HCT116 (cell line): Measurements from ENCODE around the gene KLHDC9. TPM values are rescaled to one million over a fixed set of nuclear protein-coding genes. Genes with fewer than 3 reads are reported as not detected.

ENCODE experiments used
- ATAC-seq: fragments of 200-7000 bp; cut with Tn5 transposase; 2 replicates; pipeline ENCODE4 v1.9.1; 2020; ENCODE audit warnings: mild to moderate bottlenecking, moderate library complexity
- BruUV-seq: library from RNA; stranded (reverse); fragments of 400-500 nt; replicated peaks from 2 replicates; lab custom pipeline; 2021; lab: Mats Ljungman, UMichigan
- CTCF ChIA-PET: fragments of 300-600 bp; sonication (Branson Sonifier 250); formaldehyde crosslinking; loops from one replicate; lab custom pipeline; 2021; ENCODE audit warnings: antibody characterized with exemption; lab: Charles Lee
- POLR2A ChIA-PET: fragments of 300-600, 350-600 bp; sonication (Branson Sonifier 250); formaldehyde crosslinking; loops from one replicate; lab custom pipeline; 2021; ENCODE audit warnings: antibody characterized with exemption; lab: Charles Lee
- RAD21 ChIA-PET, 2 experiments: fragments of 300-600 bp; sonication (Branson Sonifier 250); formaldehyde crosslinking; loops; one replicate each; lab custom pipeline; 2023; ENCODE audit warnings: low total read pairs in 2 of 2; ENCODE audit not compliant: uncharacterized antibody in 2 of 2, unreplicated experiment in 2 of 2, low non-redundant PET in 1 of 2; lab: Charles Lee
- DNase-seq: peaks from one replicate; pipeline ENCODE4 v3.0.0-alpha.2; 2010; ENCODE audit warnings: low read depth, low spot score
- H2AFZ ChIP-seq: fragments of 200-600 bp; shearing (Covaris generic), sonication (generic); 2 replicates; pipeline ENCODE4 v1.6.1; 2017; ENCODE audit warnings: low read depth, mixed run types, mixed read lengths, antibody characterized with exemption, low read length; ENCODE audit not compliant: poor library complexity, severe bottlenecking
- H3K27ac ChIP-seq: 2 replicates; pipeline ENCODE4 v1.5.1; 2012; ENCODE audit warnings: low read depth, low read length
- H3K27me3 ChIP-seq: fragments of 200-600 bp; sonication (generic); 2 replicates; pipeline ENCODE4 v1.6.1; 2016; ENCODE audit warnings: mixed run types, low read length, mixed read lengths; ENCODE audit not compliant: insufficient read depth
- H3K36me3 ChIP-seq, 2 experiments: fragments of 200-500 bp in 1 of 2; fragments of 200-600 bp in 1 of 2; sonication (Bioruptor generic) in 1 of 2; sonication (generic) in 1 of 2; 2 replicates each; pipeline versions ENCODE4 v1.5.1 to v1.6.1; 2014 to 2016; ENCODE audit warnings: low read length in 2 of 2, inconsistent platforms in 1 of 2, mixed read lengths in 1 of 2, mixed run types in 1 of 2; ENCODE audit not compliant: insufficient read depth in 2 of 2, control insufficient read depth in 1 of 2
- H3K4me1 ChIP-seq, 2 experiments: fragments of 200-600 bp in 1 of 2; sonication (generic) in 1 of 2; 2 replicates each; pipeline versions ENCODE4 v1.5.1 to v1.6.1; 2012 to 2017; ENCODE audit warnings: low read length in 2 of 2, inconsistent platforms in 1 of 2, mild to moderate bottlenecking in 1 of 2, mixed read lengths in 1 of 2, mixed run types in 1 of 2, moderate library complexity in 1 of 2; ENCODE audit not compliant: insufficient read depth in 2 of 2, control insufficient read depth in 1 of 2
- H3K4me2 ChIP-seq: fragments of 200-600 bp; sonication (generic); 2 replicates; pipeline ENCODE4 v1.6.1; 2017; ENCODE audit warnings: mixed run types, low read length, mixed read lengths
- H3K4me3 ChIP-seq, 2 experiments: fragments of 200-600 bp in 1 of 2; sonication (generic) in 1 of 2; replicated peaks in 1 of 2; 2 replicates each; pipeline ENCODE4 v1.5.1; 2011 to 2016; ENCODE audit warnings: low read length in 2 of 2, control low read depth in 1 of 2, low read depth in 1 of 2, mild to moderate bottlenecking in 1 of 2, mixed read lengths in 1 of 2, mixed run types in 1 of 2
- H3K79me2 ChIP-seq: fragments of 200-600 bp; sonication (generic); 2 replicates; pipeline ENCODE4 v1.6.1; 2017; ENCODE audit warnings: mild to moderate bottlenecking, mixed run types, low read length, moderate library complexity, mixed read lengths; ENCODE audit not compliant: insufficient read depth
- H3K9ac ChIP-seq: fragments of 200-600 bp; sonication (generic); 2 replicates; pipeline ENCODE4 v1.6.1; 2016; ENCODE audit warnings: low read length, mixed read lengths
- H3K9me2 ChIP-seq: fragments of 200-600 bp; sonication (generic), shearing (Covaris generic); 2 replicates; pipeline ENCODE4 v1.6.1; 2017; ENCODE audit warnings: mixed run types, mild to moderate bottlenecking, moderate library complexity; ENCODE audit not compliant: insufficient read depth
- H3K9me3 ChIP-seq, 2 experiments: fragments of 200-500 bp in 1 of 2; fragments of 200-600 bp in 1 of 2; sonication (Bioruptor generic) in 1 of 2; sonication (generic) in 1 of 2; 2 replicates each; pipeline ENCODE4 v1.6.1; 2014 to 2017; ENCODE audit warnings: low read length in 2 of 2, mixed read lengths in 2 of 2, inconsistent platforms in 1 of 2, low read depth in 1 of 2, mild to moderate bottlenecking in 1 of 2, mixed run types in 1 of 2, moderate library complexity in 1 of 2; ENCODE audit not compliant: control insufficient read depth in 1 of 2, insufficient read depth in 1 of 2
- H4K20me1 ChIP-seq: fragments of 200-600 bp; sonication (generic), shearing (Covaris generic); 2 replicates; pipeline ENCODE4 v1.6.1; 2017; ENCODE audit warnings: mixed run types, mild to moderate bottlenecking, moderate library complexity; ENCODE audit not compliant: insufficient read depth
- ATF3 ChIP-seq: IDR thresholded peaks from 2 replicates; pipeline ENCODE4 v1.6.1; 2012
- CTCF ChIP-seq, 3 experiments: fragments of 200-600 bp in 1 of 3; sonication (generic) in 1 of 3; IDR thresholded peaks in 2 of 3; conservative IDR thresholded peaks in 1 of 3; 2 replicates each; pipeline ENCODE4 v1.5.1; 2012 to 2017; ENCODE audit warnings: low read depth in 2 of 3, low read length in 2 of 3, antibody characterized with exemption in 1 of 3, borderline replicate concordance in 1 of 3, control low read depth in 1 of 3, mild to moderate bottlenecking in 1 of 3, mixed read lengths in 1 of 3, mixed run types in 1 of 3, moderate library complexity in 1 of 3; ENCODE audit not compliant: insufficient read depth in 1 of 3
- EGR1 ChIP-seq: IDR thresholded peaks from 2 replicates; pipeline ENCODE4 v1.6.1; 2012; ENCODE audit warnings: low read depth
- ELF1 ChIP-seq: IDR thresholded peaks from 2 replicates; pipeline ENCODE4 v1.6.1; 2012; ENCODE audit warnings: low read depth, borderline replicate concordance
- EZH2 ChIP-seq: fragments of 200-600 bp; sonication (generic); IDR thresholded peaks from 2 replicates; pipeline ENCODE4 v1.6.1; 2017; ENCODE audit warnings: antibody characterized with exemption, mixed run types
- EZH2phosphoT487 ChIP-seq: fragments of 200-600 bp; IDR thresholded peaks from 2 replicates; pipeline ENCODE4 v1.6.1; 2018; ENCODE audit warnings: antibody characterized with exemption, borderline replicate concordance
- FOSL1 ChIP-seq: IDR thresholded peaks from 2 replicates; pipeline ENCODE4 v1.6.1; 2012; ENCODE audit warnings: low read depth
- JUND ChIP-seq: IDR thresholded peaks from 2 replicates; pipeline ENCODE4 v1.6.1; 2012
- MAX ChIP-seq: IDR thresholded peaks from 2 replicates; pipeline ENCODE4 v1.6.1; 2012
- POLR2A ChIP-seq: IDR thresholded peaks from 2 replicates; pipeline ENCODE4 v1.7.0; 2011; ENCODE audit warnings: borderline replicate concordance; ENCODE audit not compliant: insufficient read depth, insufficient read length; ENCODE audit errors: extremely low read depth
- POLR2AphosphoS5 ChIP-seq: IDR thresholded peaks from 2 replicates; pipeline ENCODE4 v1.6.1; 2011; ENCODE audit warnings: mild to moderate bottlenecking, low read depth, low read length, moderate library complexity
- RAD21 ChIP-seq: IDR thresholded peaks from 2 replicates; pipeline ENCODE4 v1.6.1; 2012; ENCODE audit warnings: low read depth, mild to moderate bottlenecking
- REST ChIP-seq: IDR thresholded peaks from 2 replicates; pipeline ENCODE4 v1.6.1; 2012; ENCODE audit warnings: low read depth
- SIN3A ChIP-seq: IDR thresholded peaks from 2 replicates; pipeline ENCODE4 v1.6.1; 2012; ENCODE audit warnings: low read depth
- SP1 ChIP-seq: IDR thresholded peaks from 2 replicates; pipeline ENCODE4 v1.6.1; 2012; ENCODE audit warnings: low read depth
- SRF ChIP-seq: IDR thresholded peaks from 2 replicates; pipeline ENCODE4 v1.6.1; 2012; ENCODE audit warnings: low read depth
- YY1 ChIP-seq: IDR thresholded peaks from 2 replicates; pipeline ENCODE4 v1.6.1; 2011; ENCODE audit warnings: low read length, low read depth, moderate library complexity, mild to moderate bottlenecking; ENCODE audit not compliant: insufficient replicate concordance; ENCODE audit errors: extremely low read depth
- ZBTB33 ChIP-seq: IDR thresholded peaks from 2 replicates; pipeline ENCODE4 v1.6.1; 2011; ENCODE audit warnings: mild to moderate bottlenecking, low read length, moderate library complexity; ENCODE audit not compliant: insufficient replicate concordance; ENCODE audit errors: extremely low read depth
- intact Hi-C: fragments of 100-400 bp; cut with micrococcal nuclease; formaldehyde crosslinking; loops from 2 replicates; pipeline ENCODE4 v1.10.0; 2022
- total RNA-seq: library from RNA; stranded (reverse); gene quantifications from one replicate; pipeline ENCODE4 v1.2.1, GENCODE V29; 2021; ENCODE audit not compliant: unreplicated experiment

KLHDC9 gene
- total RNA-seq, 1 experiment from 2014 or later = 1.4 TPM

GRCh38 chr1:161073474-161074121 lies 24.6 kb upstream of the KLHDC9 start:
- no peak overlapping the region for H3K4me2 ChIP-seq
- H3K27ac ChIP-seq = no peak overlapping the region
- H4K20me1 ChIP-seq = no peaks in the 10 kb centered on the region
- H3K27me3 ChIP-seq = no peaks in the 10 kb centered on the region
- H3K9me3 ChIP-seq = no peaks in the 10 kb centered on the region
- H3K4me3 ChIP-seq = no peak overlapping the region
- ATAC-seq (peak; percentile 71), DNase-seq (no peak)
- H3K4me1 ChIP-seq = peaks cover 0 to 42% of the 10 kb centered on the region in 2 experiments; a peak in 2 of 4 replicates
- H3K79me2 ChIP-seq = no peaks in the 10 kb centered on the region
- CTCF ChIA-PET = interaction anchor here (1.0 to 1.1 kb wide), 2 partner anchors 11 to 24 kb away, joined by 3 read pairs; no protein-coding TSS in a partner anchor
- H3K9me2 ChIP-seq = no peaks in the 10 kb centered on the region
- H3K9ac ChIP-seq = no peak overlapping the region
- TF ChIP-seq JUND (no peak), CTCF (IDR thresholded peaks at IDR 0.05 in 2 of 3, conservative IDR thresholded peaks at IDR 0.05 in 1 of 3; ENCODE audit: borderline replicate concordance in 1 of 3, insufficient read depth in 1 of 3, low read depth in 2 of 3, low read length in 2 of 3) (0 out of 6 replicates have a peak, but pooled peaks of 1 of the 3 experiments have one; percentile 6), EZH2phosphoT487 (no peak), FOSL1 (no peak), ZBTB33 (no peak), MAX (peak; percentile 29; the same call in 1 of the 2 replicates), REST (no peak), EGR1 (no peak), POLR2A (no peak), ELF1 (no peak), RAD21 (peak; percentile 31), EZH2 (no peak), POLR2AphosphoS5 (no peak), ATF3 (no peak), SIN3A (no peak), YY1 (no peak), SP1 (no peak), SRF (no peak)
- no TSS peak for BruUV-seq
- RAD21 ChIA-PET = interaction anchor here in 1 of 2 experiments (1.3 kb wide), 1 partner anchor 23 kb away, joined by 3 read pairs; no protein-coding TSS in a partner anchor
- no peaks in the 10 kb centered on the region for H3K36me3 ChIP-seq
- intact Hi-C loops = no loop called here
- POLR2A ChIA-PET = interaction anchor here (1.0 to 1.2 kb wide), 2 partner anchors 9 to 44 kb away, joined by 3 to 4 read pairs; partner anchors contain the start of genes NIT1 and PFDN2
- H2AFZ ChIP-seq = no peak overlapping the region
